Measurements from ENCODE around the gene FOXR1.
"Not testable (repeated sequence)": the region's sequence is repeated elsewhere in the genome, so short reads cannot be mapped to it uniquely, and the experiment has no call there.

The FOXR1 gene

GRCh38 chr11:118947091-118947490 lies 24.5 kb upstream of the FOXR1 start:
- in situ Hi-C loops (cut with MboI; ENCODE audit: low sequenced_read_pairs): no loop called here

DNA sequence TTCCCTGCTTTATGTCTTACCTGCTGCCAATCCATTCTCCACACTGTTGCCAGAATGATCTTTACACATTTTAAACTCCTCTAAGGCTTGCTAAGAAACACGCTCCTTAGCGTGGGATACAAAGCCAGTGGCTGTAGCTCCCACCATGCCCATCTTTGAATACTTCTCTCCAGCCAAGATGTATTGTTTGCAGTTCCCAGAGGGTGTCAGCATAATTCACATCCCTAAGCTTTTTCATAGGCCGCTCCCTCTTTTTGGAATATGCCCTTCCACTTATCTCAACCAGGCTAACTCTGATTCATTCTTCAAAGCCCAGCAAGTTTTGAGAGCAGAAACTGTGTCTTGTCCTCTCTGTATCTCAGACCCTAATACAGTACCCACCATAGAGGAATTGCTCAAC lies 23.6 kb upstream of the FOXR1 start:
- in situ Hi-C loops (cut with MboI; ENCODE audit: low sequenced_read_pairs): no loop called here

- in situ Hi-C loops (cut with MboI; ENCODE audit: low sequenced_read_pairs): no loop called here
Measured at GRCh38 chr11:118953265-118953664, 18.3 kb upstream of the FOXR1 start.

DNA sequence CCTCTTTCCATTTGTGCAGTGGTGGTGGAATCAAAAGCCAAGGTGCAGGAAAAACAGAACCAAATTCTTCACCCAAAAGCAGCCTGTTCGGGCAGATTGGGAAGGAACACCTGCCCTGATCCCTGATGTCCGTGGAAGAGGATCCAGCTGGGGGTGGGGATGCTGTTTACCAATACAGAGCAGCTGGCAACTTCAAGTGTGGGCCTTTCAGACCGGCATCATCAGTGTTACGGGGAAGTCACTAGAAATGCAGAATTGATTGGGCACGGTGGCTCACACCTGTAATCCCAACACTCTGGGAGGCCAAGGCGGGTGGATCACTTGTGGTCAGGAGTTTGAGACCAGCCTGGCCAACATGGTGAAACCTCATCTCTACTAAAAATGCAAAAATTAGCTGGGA lies 17.6 kb upstream of the FOXR1 start:
- in situ Hi-C loops (cut with MboI; ENCODE audit: low sequenced_read_pairs): not testable (repeated sequence)

- in situ Hi-C loops (cut with MboI; ENCODE audit: low sequenced_read_pairs): no loop called here
Measured at GRCh38 chr11:118956094-118956846, 15.3 kb upstream of the FOXR1 start, which contains the start of gene UPK2. Gene UPK2, plus strand, starts transcription at chr11:118956298. Its CDS starts 53 bp downstream, at chr11:118956351.

DNA sequence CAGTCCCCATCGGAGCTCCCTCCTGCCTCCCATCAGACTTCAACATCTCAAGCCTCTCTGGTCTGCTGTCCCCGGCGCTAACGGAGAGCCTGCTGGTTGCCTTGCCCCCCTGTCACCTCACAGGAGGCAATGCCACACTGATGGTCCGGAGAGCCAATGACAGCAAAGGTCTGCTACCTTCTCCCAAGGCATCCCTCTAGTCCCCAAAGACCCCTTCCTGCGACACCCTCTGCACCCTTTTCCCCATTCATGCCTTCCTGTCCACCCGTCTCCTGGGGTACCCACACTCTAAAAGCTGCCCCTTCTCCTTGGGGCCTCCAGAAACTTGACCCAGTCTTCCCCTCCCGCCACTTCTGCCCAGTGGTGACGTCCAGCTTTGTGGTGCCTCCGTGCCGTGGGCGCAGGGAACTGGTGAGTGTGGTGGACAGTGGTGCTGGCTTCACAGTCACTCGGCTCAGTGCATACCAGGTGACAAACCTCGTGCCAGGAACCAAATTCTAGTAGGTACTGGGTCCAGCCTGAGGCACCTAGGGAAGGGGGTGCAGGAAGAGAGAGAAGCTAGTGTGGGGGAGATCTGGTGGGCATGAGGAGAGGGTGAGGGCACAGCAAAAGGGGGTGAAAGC lies 14.6 kb upstream of the FOXR1 start:
- in situ Hi-C loops (cut with MboI; ENCODE audit: low sequenced_read_pairs): no loop called here

GRCh38 chr11:118957549-118957948 lies 14.0 kb upstream of the FOXR1 start:
- in situ Hi-C loops (cut with MboI; ENCODE audit: low sequenced_read_pairs): no loop called here

- in situ Hi-C loops (cut with MboI; ENCODE audit: low sequenced_read_pairs): no loop called here
Measured at GRCh38 chr11:118957968-118958367, 13.6 kb upstream of the FOXR1 start.

DNA sequence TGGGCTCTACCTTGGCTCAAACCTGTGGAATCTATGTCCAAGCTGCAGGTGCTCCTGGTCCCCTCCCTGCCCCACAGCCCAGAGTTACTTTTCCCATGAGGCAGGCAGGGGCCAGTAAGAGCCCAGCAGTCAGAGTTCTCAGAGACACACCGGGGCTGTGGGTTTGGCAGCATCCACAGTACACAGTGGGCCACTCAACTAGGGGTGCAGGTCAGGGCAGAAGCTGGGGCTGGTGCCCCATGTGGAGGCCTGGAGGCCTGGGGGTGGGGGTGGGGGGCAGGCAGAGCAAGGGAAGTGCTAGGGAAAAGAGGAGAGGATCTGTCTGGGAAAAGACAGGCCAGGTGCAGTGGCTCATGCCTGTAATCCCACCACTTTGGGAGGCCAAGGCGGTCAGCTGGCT lies 13.0 kb upstream of the FOXR1 start:
- in situ Hi-C loops (cut with MboI; ENCODE audit: low sequenced_read_pairs): no loop called here

GRCh38 chr11:118961189-118961588 lies 10.4 kb upstream of the FOXR1 start:
- in situ Hi-C loops (cut with MboI; ENCODE audit: low sequenced_read_pairs): no loop called here

GRCh38 chr11:118961591-118961990 lies 10.0 kb upstream of the FOXR1 start:
- in situ Hi-C loops (cut with MboI; ENCODE audit: low sequenced_read_pairs): no loop called here

DNA sequence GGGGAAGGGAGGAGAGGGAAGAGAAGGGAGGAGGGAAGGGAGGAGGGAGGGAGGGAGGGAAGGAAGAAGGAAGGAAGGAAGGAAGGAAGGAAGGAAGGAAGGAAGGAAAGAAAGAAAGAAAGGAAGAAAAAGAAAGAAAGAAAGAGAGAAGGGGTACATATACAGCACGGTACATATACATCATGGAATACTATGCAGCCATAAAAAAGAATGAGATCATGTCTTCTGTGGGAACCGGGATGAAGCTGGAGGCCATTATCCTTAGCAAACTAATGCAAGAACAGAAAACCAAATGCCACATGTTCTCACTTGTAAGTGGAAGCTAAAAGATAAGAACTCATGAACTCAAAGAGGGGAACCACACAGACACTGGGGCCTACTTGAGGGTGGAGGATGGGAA lies 2.1 kb upstream of the FOXR1 start:
- in situ Hi-C loops (cut with MboI; ENCODE audit: low sequenced_read_pairs): not testable (repeated sequence)

DNA sequence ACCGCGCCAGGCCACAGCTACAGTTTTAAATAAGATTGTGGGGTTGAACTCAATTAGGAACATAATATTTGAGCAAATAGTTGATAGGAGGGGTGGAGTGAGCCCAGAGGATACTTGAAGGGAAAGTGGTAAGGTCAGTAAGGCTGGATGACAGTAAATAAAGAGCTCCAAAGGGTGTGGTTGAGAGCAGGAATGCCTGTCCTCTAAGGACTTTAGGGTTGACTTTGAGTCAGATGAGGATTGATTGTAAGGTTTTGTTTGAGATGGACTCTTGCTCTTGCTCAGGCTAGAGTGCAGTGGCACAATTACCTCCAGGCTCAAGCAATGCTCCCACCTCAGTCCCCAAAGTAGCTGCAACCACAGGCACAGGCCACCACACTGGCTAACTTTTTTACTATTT lies 2.4 kb downstream of the FOXR1 start:
- in situ Hi-C loops (cut with MboI; ENCODE audit: low sequenced_read_pairs): no loop called here

GRCh38 chr11:118975771-118976709 lies 4.5 kb downstream of the FOXR1 start:
- in situ Hi-C loops (cut with MboI; ENCODE audit: low sequenced_read_pairs): no loop called here

- in situ Hi-C loops (cut with MboI; ENCODE audit: low sequenced_read_pairs): no loop called here
Measured at GRCh38 chr11:118979434-118979833, 7.9 kb downstream of the FOXR1 start.

DNA sequence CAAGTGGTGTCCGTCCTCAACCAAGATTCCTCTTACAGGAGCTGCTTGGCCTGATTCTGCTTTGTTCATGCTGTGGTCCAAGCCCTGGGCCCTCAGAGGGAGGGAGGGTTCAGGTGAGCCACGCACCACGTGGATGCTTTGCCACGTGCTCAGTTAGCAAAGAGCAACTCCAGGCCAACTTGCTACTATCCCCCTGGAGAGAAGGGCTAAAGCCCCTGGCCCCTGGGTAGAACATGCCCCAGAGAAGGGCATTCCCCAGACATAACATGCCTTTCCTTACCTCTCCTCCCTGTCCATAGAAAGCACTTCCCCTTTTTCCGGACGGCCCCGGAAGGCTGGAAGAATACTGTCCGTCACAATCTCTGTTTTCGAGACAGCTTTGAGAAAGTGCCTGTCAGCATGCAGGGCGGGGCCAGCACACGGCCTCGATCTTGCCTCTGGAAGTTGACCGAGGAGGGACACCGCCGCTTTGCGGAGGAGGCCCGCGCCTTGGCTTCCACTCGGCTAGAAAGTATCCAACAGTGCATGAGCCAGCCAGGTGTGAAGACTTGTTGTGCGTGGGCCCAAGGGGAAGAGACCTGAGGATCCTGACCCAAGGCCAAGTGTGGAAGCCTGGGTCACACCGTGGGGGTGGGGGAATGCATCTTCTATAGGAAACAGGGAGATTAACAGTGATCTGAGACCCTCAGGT lies 8.8 kb downstream of the FOXR1 start:
- in situ Hi-C loops (cut with MboI; ENCODE audit: low sequenced_read_pairs): no loop called here

GRCh38 chr11:118984337-118984736 lies 12.8 kb downstream of the FOXR1 start:
- in situ Hi-C loops (cut with MboI; ENCODE audit: low sequenced_read_pairs): not testable (repeated sequence)

GRCh38 chr11:118984825-118985224 lies 13.3 kb downstream of the FOXR1 start:
- in situ Hi-C loops (cut with MboI; ENCODE audit: low sequenced_read_pairs): no loop called here

- in situ Hi-C loops (cut with MboI; ENCODE audit: low sequenced_read_pairs): no loop called here
Measured at GRCh38 chr11:118988280-118988679, 16.7 kb downstream of the FOXR1 start.

- in situ Hi-C loops (cut with MboI; ENCODE audit: low sequenced_read_pairs): not testable (repeated sequence)
Measured at GRCh38 chr11:118991486-118992038, 20.0 kb downstream of the FOXR1 start.

Measured in HL-60/S4 treated with retinoic acid at 250 ng/mL for 4 days and 3 days (cell line).